Measurements from ENCODE around the gene PHF21B. TPM values are rescaled to one million over a fixed set of nuclear protein-coding genes. Genes with fewer than 3 reads are reported as not detected.

PHF21B gene
- polyA plus RNA-seq, 1 donor (not counting 4 experiments of a cell fraction or from before 2014, with no cell fraction given): not detected

- FAIRE-seq (no peak), DNase-seq (ENCODE audit: low read depth, low spot score) (no peak)
- H3K36me3 ChIP-seq (ENCODE audit: control insufficient read depth in 2 of 2, extremely low read depth in 1 of 2, insufficient read depth in 2 of 2, low read length in 2 of 2): no peaks in the 10 kb centered on the region
- no peak overlapping the region for H3K27ac ChIP-seq (ENCODE audit: control insufficient read depth, insufficient read depth, low read length)
- H3K9me1 ChIP-seq (ENCODE audit: control insufficient read depth, extremely low read depth, insufficient read depth, low read length): no peaks in the 10 kb centered on the region
- no peaks in the 10 kb centered on the region for H3K4me1 ChIP-seq (ENCODE audit: control insufficient read depth, extremely low read depth, insufficient read depth, low read length)
- no peak overlapping the region for H2AFZ ChIP-seq (ENCODE audit: control insufficient read depth, low read length)
- no peaks in the 10 kb centered on the region for H4K20me1 ChIP-seq (ENCODE audit: control insufficient read depth, extremely low read depth, insufficient read depth, low read length)
- H3K27me3 ChIP-seq (ENCODE audit: control insufficient read depth, extremely low read depth, insufficient read depth, low read length): peaks cover 13% of the 10 kb centered on the region
- H3K4me2 ChIP-seq (ENCODE audit: control insufficient read depth, extremely low read depth, insufficient read depth, low read depth, low read length): no peak overlapping the region
- H3K4me3 ChIP-seq (ENCODE audit: control insufficient read depth in 2 of 3, extremely low read depth in 1 of 3, insufficient read depth in 2 of 3, low read depth in 1 of 3, low read length in 3 of 3): no peak overlapping the region
- H3K79me2 ChIP-seq (ENCODE audit: control insufficient read depth, insufficient read depth, low read length): no peaks in the 10 kb centered on the region
- H3K9ac ChIP-seq (ENCODE audit: control insufficient read depth, extremely low read depth, insufficient read depth, low read length): no peak overlapping the region
- TF ChIP-seq CTCF (optimal IDR thresholded peaks at IDR 0.05 in 1 of 3, IDR thresholded peaks at IDR 0.05 in 1 of 3, conservative IDR thresholded peaks at IDR 0.05 in 1 of 3; ENCODE audit: extremely low read depth in 1 of 3, insufficient read depth in 2 of 3, low read length in 3 of 3): no peak
- TF ChIP-seq EZH2 (IDR thresholded peaks at IDR 0.05; ENCODE audit: low read length): no peak
- dilution Hi-C loops (cut with MboI; ENCODE audit: extremely low pct_ligation_motif_present, low sequenced_read_pairs): no loop called here
- no peaks in the 10 kb centered on the region for H3K9me3 ChIP-seq (ENCODE audit: control insufficient read depth, low read depth, low read length)
These were observed 80.3 kb downstream of the PHF21B start for GRCh38 chr22:44929359-44930015.

GRCh38 chr22:44928711-44929358, 81.0 kb downstream of the PHF21B start:
- Histone ChIP-seq H3K4me1 (ENCODE audit: control insufficient read depth, extremely low read depth, insufficient read depth, low read length) (no peaks in the 10 kb centered on the region), H2AFZ (ENCODE audit: control insufficient read depth, low read length) (no peak overlapping the region), H3K9me3 (ENCODE audit: control insufficient read depth, low read depth, low read length) (no peaks in the 10 kb centered on the region), H3K9me1 (ENCODE audit: control insufficient read depth, extremely low read depth, insufficient read depth, low read length) (no peaks in the 10 kb centered on the region), H3K9ac (ENCODE audit: control insufficient read depth, extremely low read depth, insufficient read depth, low read length) (no peak overlapping the region), H4K20me1 (ENCODE audit: control insufficient read depth, extremely low read depth, insufficient read depth, low read length) (no peaks in the 10 kb centered on the region), H3K4me3 (ENCODE audit: control insufficient read depth in 2 of 3, extremely low read depth in 1 of 3, insufficient read depth in 2 of 3, low read depth in 1 of 3, low read length in 3 of 3) (no peak overlapping the region), H3K27me3 (ENCODE audit: control insufficient read depth, extremely low read depth, insufficient read depth, low read length) (peaks cover 13% of the 10 kb centered on the region), H3K4me2 (ENCODE audit: control insufficient read depth, extremely low read depth, insufficient read depth, low read depth, low read length) (no peak overlapping the region), H3K79me2 (ENCODE audit: control insufficient read depth, insufficient read depth, low read length) (no peaks in the 10 kb centered on the region), H3K27ac (ENCODE audit: control insufficient read depth, insufficient read depth, low read length) (no peak overlapping the region), H3K36me3 (ENCODE audit: control insufficient read depth in 2 of 2, extremely low read depth in 1 of 2, insufficient read depth in 2 of 2, low read length in 2 of 2) (no peaks in the 10 kb centered on the region)
- dilution Hi-C loops (cut with MboI; ENCODE audit: extremely low pct_ligation_motif_present, low sequenced_read_pairs): no loop called here
- FAIRE-seq: no peak
- TF ChIP-seq EZH2 (IDR thresholded peaks at IDR 0.05; ENCODE audit: low read length) (no peak), CTCF (optimal IDR thresholded peaks at IDR 0.05 in 1 of 3, IDR thresholded peaks at IDR 0.05 in 1 of 3, conservative IDR thresholded peaks at IDR 0.05 in 1 of 3; ENCODE audit: extremely low read depth in 1 of 3, insufficient read depth in 2 of 3, low read length in 3 of 3) (no peak)
- DNase-seq (ENCODE audit: low read depth, low spot score): no peak

Measured in keratinocyte (primary cell).